SK-N-SH (cell line): ENCODE results near the gene EFCAB8. TPM values are rescaled to one million over a fixed set of nuclear protein-coding genes. Genes with fewer than 3 reads are reported as not detected.

ENCODE experiments used
- CTCF ChIA-PET: fragments of 300-600, 350-600 bp; formaldehyde crosslinking; extraction: SDS; loops from one replicate; lab custom pipeline; 2021; lab: Yijun Ruan, JAX
- POLR2A ChIA-PET: fragments of 350-600 bp; sonication (Branson Sonifier 250); formaldehyde crosslinking; extraction: SDS; loops from one replicate; lab custom pipeline; 2020; ENCODE audit warnings: antibody characterized with exemption, inconsistent platforms; lab: Yijun Ruan, JAX
- DNase-seq: peaks from one replicate; pipeline ENCODE4 v3.0.0; 2012
- H2AFZ ChIP-seq: fragments of 200-600 bp; sonication (generic); 2 replicates; pipeline ENCODE4 v1.8.1; 2016; ENCODE audit warnings: antibody characterized with exemption, mild to moderate bottlenecking, low read depth
- H3F3A ChIP-seq: fragments of 200-600 bp; sonication (generic); replicated peaks from 2 replicates; pipeline ENCODE3; 2016; ENCODE audit warnings: antibody characterized with exemption, mild to moderate bottlenecking; ENCODE audit not compliant: insufficient read depth
- H3K27ac ChIP-seq, 2 experiments: fragments of 200-500 bp in 1 of 2; fragments of 200-600 bp in 1 of 2; sonication (Bioruptor generic) in 1 of 2; sonication (generic), shearing (Covaris generic) in 1 of 2; 2 replicates each; pipeline versions ENCODE4 v1.5.1 to v1.6.1; 2014 to 2016; ENCODE audit warnings: low read depth in 2 of 2, inconsistent platforms in 1 of 2, low read length in 1 of 2, mild to moderate bottlenecking in 1 of 2, mixed read lengths in 1 of 2
- H3K27me3 ChIP-seq: fragments of 200-600 bp; sonication (generic), shearing (Covaris generic); 2 replicates; pipeline ENCODE4 v1.6.1; 2016; ENCODE audit warnings: mixed run types; ENCODE audit not compliant: insufficient read depth
- H3K36me3 ChIP-seq, 2 experiments: fragments of 200-500 bp in 1 of 2; fragments of 200-600 bp in 1 of 2; sonication (Bioruptor generic) in 1 of 2; sonication (generic) in 1 of 2; replicated peaks in 1 of 2; 2 replicates each; pipeline versions ENCODE3 to v1.5.1; 2014 to 2016; ENCODE audit warnings: low read length in 1 of 2, mild to moderate bottlenecking in 1 of 2; ENCODE audit not compliant: insufficient read depth in 2 of 2, control insufficient read depth in 1 of 2
- H3K4me1 ChIP-seq, 2 experiments: fragments of 200-500 bp in 1 of 2; fragments of 200-600 bp in 1 of 2; sonication (Bioruptor generic) in 1 of 2; sonication (generic), shearing (Covaris generic) in 1 of 2; 2 replicates each; pipeline versions ENCODE4 v1.5.1 to v1.6.1; 2014 to 2016; ENCODE audit warnings: low read depth in 1 of 2, low read length in 1 of 2, mixed run types in 1 of 2; ENCODE audit not compliant: insufficient read depth in 2 of 2, control insufficient read depth in 1 of 2
- H3K4me2 ChIP-seq: fragments of 200-600 bp; sonication (generic), shearing (Covaris generic); 2 replicates; pipeline ENCODE4 v1.6.1; 2017; ENCODE audit warnings: mixed run types
- H3K4me3 ChIP-seq, 2 experiments: fragments of 200-500 bp in 1 of 2; fragments of 200-600 bp in 1 of 2; sonication (Bioruptor generic) in 1 of 2; sonication (generic), shearing (Covaris generic) in 1 of 2; 2 replicates each; pipeline versions ENCODE4 v1.5.1 to v1.8.1; 2014 to 2016; ENCODE audit warnings: low read depth in 2 of 2, inconsistent platforms in 1 of 2, low read length in 1 of 2, mild to moderate bottlenecking in 1 of 2, mixed read lengths in 1 of 2, moderate library complexity in 1 of 2
- H3K79me2 ChIP-seq: fragments of 200-600 bp; sonication (generic); 2 replicates; pipeline ENCODE4 v1.8.1; 2017; ENCODE audit warnings: mild to moderate bottlenecking; ENCODE audit not compliant: insufficient read depth
- H3K9ac ChIP-seq: fragments of 200-600 bp; sonication (generic); 2 replicates; pipeline ENCODE4 v1.6.1; 2017; ENCODE audit warnings: mixed run types
- H3K9me2 ChIP-seq: fragments of 200-600 bp; sonication (generic); 2 replicates; pipeline ENCODE4 v1.6.1; 2017; ENCODE audit warnings: mixed run types
- H3K9me3 ChIP-seq: fragments of 200-600 bp; sonication (generic); 2 replicates; pipeline ENCODE4 v1.6.1; 2017; ENCODE audit warnings: mixed run types, mild to moderate bottlenecking, moderate library complexity
- H4K20me1 ChIP-seq: fragments of 200-600 bp; sonication (generic); 2 replicates; pipeline ENCODE4 v1.6.1; 2017; ENCODE audit warnings: mild to moderate bottlenecking, mixed run types; ENCODE audit not compliant: insufficient read depth
- CHD2 ChIP-seq: fragments of 150-350 bp; IDR thresholded peaks from 2 replicates; pipeline ENCODE4 v1.6.1; 2018; ENCODE audit warnings: low read length; ENCODE audit not compliant: partially characterized antibody
- EZH2phosphoT487 ChIP-seq: fragments of 200-600 bp; sonication (generic); IDR thresholded peaks from 2 replicates; pipeline ENCODE4 v1.6.1; 2017; ENCODE audit warnings: low read depth, mixed run types, mild to moderate bottlenecking, antibody characterized with exemption, moderate library complexity, borderline replicate concordance
- FOSL2 ChIP-seq: IDR thresholded peaks from 2 replicates; pipeline ENCODE4 v1.4.0; 2012; ENCODE audit warnings: low read depth, mild to moderate bottlenecking, moderate library complexity, borderline replicate concordance
- FOXM1 ChIP-seq: IDR thresholded peaks from 2 replicates; pipeline ENCODE4 v1.4.0; 2012; ENCODE audit warnings: low read depth, mild to moderate bottlenecking
- GATA2 ChIP-seq: sonication (generic); formaldehyde crosslinking; IDR thresholded peaks from 2 replicates; pipeline ENCODE4 v1.5.0; 2020; ENCODE audit warnings: mild to moderate bottlenecking, missing genetic modification reagents
- JUND ChIP-seq: IDR thresholded peaks from 2 replicates; pipeline ENCODE4 v1.4.0; 2012
- MXI1 ChIP-seq: IDR thresholded peaks from 2 replicates; pipeline ENCODE4 v1.6.1; 2012; ENCODE audit warnings: mild to moderate bottlenecking, low read depth, low read length, improper control_type of control experiment
- POLR2AphosphoS5 ChIP-seq: IDR thresholded peaks from 2 replicates; pipeline ENCODE4 v1.6.1; 2012; ENCODE audit warnings: low read depth, low read length
- RAD21 ChIP-seq: IDR thresholded peaks from 2 replicates; pipeline ENCODE4 v1.6.1; 2012; ENCODE audit warnings: mild to moderate bottlenecking, low read length
- RCOR1 ChIP-seq: fragments of 150-350 bp; IDR thresholded peaks from 2 replicates; pipeline ENCODE4 v1.6.1; 2017; ENCODE audit warnings: antibody characterized with exemption, low read length
- RFX5 ChIP-seq: IDR thresholded peaks from 2 replicates; pipeline ENCODE4 v1.6.1; 2012; ENCODE audit warnings: mild to moderate bottlenecking, improper control_type of control experiment, low read length
- SIN3A ChIP-seq: IDR thresholded peaks from 2 replicates; pipeline ENCODE4 v1.6.1; 2012; ENCODE audit warnings: low read depth, mild to moderate bottlenecking, low read length, moderate library complexity, borderline replicate concordance
- SMC3 ChIP-seq: IDR thresholded peaks from 2 replicates; pipeline ENCODE4 v1.6.1; 2012; ENCODE audit warnings: low read depth, low read length, improper control_type of control experiment
- TAF1 ChIP-seq: IDR thresholded peaks from 2 replicates; pipeline ENCODE4 v1.6.1; 2012; ENCODE audit warnings: low read depth, mild to moderate bottlenecking, low read length, moderate library complexity, borderline replicate concordance
- TEAD4 ChIP-seq: IDR thresholded peaks from 2 replicates; pipeline ENCODE4 v1.4.0; 2012; ENCODE audit warnings: mild to moderate bottlenecking, borderline replicate concordance; ENCODE audit not compliant: insufficient read depth
- YY1 ChIP-seq: IDR thresholded peaks from 2 replicates; pipeline ENCODE4 v1.4.0; 2012; ENCODE audit warnings: low read depth, mild to moderate bottlenecking
- WGBS: methylation state at CpG from one replicate; pipeline ENCODE4 v1.1.6; 2017; ENCODE audit warnings: low lambda C conversion rate; 5-methylcytosine and 5-hydroxymethylcytosine counted together
- polyA plus RNA-seq, 3 experiments: library from polyadenylated mRNA; depleted of rRNA; stranded (reverse); fragments of >200 nt; gene quantifications; 2 replicates each; pipeline ENCODE4 v1.2.3, GENCODE V29; 2012
- TF ChIP-seq, protein P1 (sequence below): IDR thresholded peaks from 2 replicates; pipeline ENCODE4 v1.4.0; 2012; ENCODE audit warnings: low read depth, borderline replicate concordance
- TF ChIP-seq, protein P2 (sequence below): IDR thresholded peaks from 2 replicates; pipeline ENCODE4 v1.4.0; 2012; ENCODE audit warnings: low read depth
- TF ChIP-seq, protein P3 (sequence below): fragments of 150-350 bp; IDR thresholded peaks from 2 replicates; pipeline ENCODE4 v1.6.1; 2016; ENCODE audit warnings: mild to moderate bottlenecking, low read depth, low read length
- TF ChIP-seq, protein P4 (sequence below): IDR thresholded peaks from 2 replicates; pipeline ENCODE4 v1.4.0; 2012; ENCODE audit warnings: low read depth, borderline replicate concordance
- TF ChIP-seq, protein P5 (sequence below): IDR thresholded peaks from 2 replicates; pipeline ENCODE4; 2012

EFCAB8 gene
- polyA plus RNA-seq, 1 of the 3 experiments (the other 2 are of a cell fraction): not detected

DNA sequence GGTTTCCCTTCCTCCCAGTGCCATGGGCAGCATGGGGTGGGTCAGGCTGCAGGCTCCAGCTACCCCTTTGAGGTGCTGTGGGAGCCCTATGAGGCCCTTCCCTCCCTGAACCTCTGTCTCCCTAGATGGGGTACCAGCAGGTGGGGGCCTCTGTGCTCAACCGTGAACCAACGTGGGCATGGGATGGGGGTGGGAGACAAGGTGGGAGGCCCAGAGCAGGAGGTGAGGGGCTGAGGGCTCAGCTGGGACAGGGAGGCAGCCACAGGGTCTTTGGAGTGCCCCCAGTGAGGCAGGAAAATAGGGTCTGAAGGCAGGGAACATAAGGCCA is 112.2 kb downstream of the EFCAB8 start (continued):
- TF ChIP-seq, protein P1, sequence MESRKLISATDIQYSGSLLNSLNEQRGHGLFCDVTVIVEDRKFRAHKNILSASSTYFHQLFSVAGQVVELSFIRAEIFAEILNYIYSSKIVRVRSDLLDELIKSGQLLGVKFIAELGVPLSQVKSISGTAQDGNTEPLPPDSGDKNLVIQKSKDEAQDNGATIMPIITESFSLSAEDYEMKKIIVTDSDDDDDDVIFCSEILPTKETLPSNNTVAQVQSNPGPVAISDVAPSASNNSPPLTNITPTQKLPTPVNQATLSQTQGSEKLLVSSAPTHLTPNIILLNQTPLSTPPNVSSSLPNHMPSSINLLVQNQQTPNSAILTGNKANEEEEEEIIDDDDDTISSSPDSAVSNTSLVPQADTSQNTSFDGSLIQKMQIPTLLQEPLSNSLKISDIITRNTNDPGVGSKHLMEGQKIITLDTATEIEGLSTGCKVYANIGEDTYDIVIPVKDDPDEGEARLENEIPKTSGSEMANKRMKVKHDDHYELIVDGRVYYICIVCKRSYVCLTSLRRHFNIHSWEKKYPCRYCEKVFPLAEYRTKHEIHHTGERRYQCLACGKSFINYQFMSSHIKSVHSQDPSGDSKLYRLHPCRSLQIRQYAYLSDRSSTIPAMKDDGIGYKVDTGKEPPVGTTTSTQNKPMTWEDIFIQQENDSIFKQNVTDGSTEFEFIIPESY: no peak
- TF ChIP-seq SMC3: no peak
- no peak for TF ChIP-seq SIN3A
- no peak for TF ChIP-seq POLR2AphosphoS5
- TF ChIP-seq JUND: no peak

DNA sequence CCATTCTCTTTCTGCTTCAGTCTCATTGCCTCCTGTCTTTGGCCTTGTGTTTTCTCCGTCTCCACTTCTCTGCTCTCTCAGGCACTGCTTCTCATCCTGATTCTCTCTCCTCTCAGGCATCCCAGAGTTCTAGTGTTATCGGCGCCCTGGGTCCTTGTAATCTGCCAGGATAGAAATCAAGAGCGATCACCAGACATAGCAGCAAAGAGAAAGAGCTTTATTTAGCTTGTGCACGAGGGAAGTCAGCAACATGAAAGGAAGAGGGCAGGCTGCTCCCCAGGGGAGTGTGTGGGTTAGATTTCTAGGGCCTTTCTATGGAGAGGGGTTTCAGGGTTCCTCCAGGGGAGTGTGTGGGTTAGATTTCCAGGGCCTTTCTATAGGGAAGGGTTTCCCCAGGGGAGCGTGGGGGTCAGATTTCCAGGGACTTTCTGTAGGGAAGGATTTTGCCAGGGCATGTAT is 113.0 kb downstream of the EFCAB8 start:
- Histone ChIP-seq H3K4me3 (no peak overlapping the region), H3K9ac (no peak overlapping the region), H3K79me2 (no peaks in the 10 kb centered on the region), H3K36me3 (no peaks in the 10 kb centered on the region), H3K27ac (no peak overlapping the region), H3K9me2 (no peaks in the 10 kb centered on the region), H3F3A (no peaks in the 10 kb centered on the region), H3K4me2 (no peak overlapping the region), H2AFZ (0 out of 2 replicates have a peak overlapping the region, but pooled peaks have one; percentile 13), H3K9me3 (no peaks in the 10 kb centered on the region), H3K27me3 (no peaks in the 10 kb centered on the region; the same call in 1 of the 2 replicates), H4K20me1 (no peaks in the 10 kb centered on the region), H3K4me1 (no peaks in the 10 kb centered on the region; a peak in 1 of 4 replicates)
- CTCF ChIA-PET: interaction anchor here (1.7 kb wide), 1 partner anchor 26 kb away, joined by 4 read pairs; no protein-coding TSS in a partner anchor
- 54% methylated on average over 6 of the region's 6 CpGs for WGBS
- DNase-seq: no peak
- TF ChIP-seq SMC3 (no peak), JUND (no peak), EZH2phosphoT487 (no peak), FOSL2 (no peak), CHD2 (no peak), MXI1 (no peak), YY1 (no peak), TAF1 (no peak), TEAD4 (no peak), RFX5 (no peak), FOXM1 (no peak), RAD21 (no peak), RCOR1 (no peak), GATA2 (CRISPR knock-in tag) (no peak)
- TF ChIP-seq, protein P2, sequence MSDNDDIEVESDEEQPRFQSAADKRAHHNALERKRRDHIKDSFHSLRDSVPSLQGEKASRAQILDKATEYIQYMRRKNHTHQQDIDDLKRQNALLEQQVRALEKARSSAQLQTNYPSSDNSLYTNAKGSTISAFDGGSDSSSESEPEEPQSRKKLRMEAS: no peak
- TF ChIP-seq, protein P3, sequence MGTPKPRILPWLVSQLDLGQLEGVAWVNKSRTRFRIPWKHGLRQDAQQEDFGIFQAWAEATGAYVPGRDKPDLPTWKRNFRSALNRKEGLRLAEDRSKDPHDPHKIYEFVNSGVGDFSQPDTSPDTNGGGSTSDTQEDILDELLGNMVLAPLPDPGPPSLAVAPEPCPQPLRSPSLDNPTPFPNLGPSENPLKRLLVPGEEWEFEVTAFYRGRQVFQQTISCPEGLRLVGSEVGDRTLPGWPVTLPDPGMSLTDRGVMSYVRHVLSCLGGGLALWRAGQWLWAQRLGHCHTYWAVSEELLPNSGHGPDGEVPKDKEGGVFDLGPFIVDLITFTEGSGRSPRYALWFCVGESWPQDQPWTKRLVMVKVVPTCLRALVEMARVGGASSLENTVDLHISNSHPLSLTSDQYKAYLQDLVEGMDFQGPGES: no peak
- TF ChIP-seq, protein P4, sequence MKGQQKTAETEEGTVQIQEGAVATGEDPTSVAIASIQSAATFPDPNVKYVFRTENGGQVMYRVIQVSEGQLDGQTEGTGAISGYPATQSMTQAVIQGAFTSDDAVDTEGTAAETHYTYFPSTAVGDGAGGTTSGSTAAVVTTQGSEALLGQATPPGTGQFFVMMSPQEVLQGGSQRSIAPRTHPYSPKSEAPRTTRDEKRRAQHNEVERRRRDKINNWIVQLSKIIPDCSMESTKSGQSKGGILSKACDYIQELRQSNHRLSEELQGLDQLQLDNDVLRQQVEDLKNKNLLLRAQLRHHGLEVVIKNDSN: no peak
- TF ChIP-seq, protein P5, sequence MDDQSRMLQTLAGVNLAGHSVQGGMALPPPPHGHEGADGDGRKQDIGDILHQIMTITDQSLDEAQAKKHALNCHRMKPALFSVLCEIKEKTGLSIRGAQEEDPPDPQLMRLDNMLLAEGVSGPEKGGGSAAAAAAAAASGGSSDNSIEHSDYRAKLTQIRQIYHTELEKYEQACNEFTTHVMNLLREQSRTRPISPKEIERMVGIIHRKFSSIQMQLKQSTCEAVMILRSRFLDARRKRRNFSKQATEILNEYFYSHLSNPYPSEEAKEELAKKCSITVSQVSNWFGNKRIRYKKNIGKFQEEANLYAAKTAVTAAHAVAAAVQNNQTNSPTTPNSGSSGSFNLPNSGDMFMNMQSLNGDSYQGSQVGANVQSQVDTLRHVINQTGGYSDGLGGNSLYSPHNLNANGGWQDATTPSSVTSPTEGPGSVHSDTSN: no peak
- TF ChIP-seq, protein P1: no peak
- POLR2A ChIA-PET: no interaction called here
